ENCODE results near the gene RGMA. TPM values are rescaled to one million over a fixed set of nuclear protein-coding genes. Genes with fewer than 3 reads are reported as not detected.

Gene RGMA
- total RNA-seq, 1 donor from 2014 or later, result 56.6 TPM

DNA sequence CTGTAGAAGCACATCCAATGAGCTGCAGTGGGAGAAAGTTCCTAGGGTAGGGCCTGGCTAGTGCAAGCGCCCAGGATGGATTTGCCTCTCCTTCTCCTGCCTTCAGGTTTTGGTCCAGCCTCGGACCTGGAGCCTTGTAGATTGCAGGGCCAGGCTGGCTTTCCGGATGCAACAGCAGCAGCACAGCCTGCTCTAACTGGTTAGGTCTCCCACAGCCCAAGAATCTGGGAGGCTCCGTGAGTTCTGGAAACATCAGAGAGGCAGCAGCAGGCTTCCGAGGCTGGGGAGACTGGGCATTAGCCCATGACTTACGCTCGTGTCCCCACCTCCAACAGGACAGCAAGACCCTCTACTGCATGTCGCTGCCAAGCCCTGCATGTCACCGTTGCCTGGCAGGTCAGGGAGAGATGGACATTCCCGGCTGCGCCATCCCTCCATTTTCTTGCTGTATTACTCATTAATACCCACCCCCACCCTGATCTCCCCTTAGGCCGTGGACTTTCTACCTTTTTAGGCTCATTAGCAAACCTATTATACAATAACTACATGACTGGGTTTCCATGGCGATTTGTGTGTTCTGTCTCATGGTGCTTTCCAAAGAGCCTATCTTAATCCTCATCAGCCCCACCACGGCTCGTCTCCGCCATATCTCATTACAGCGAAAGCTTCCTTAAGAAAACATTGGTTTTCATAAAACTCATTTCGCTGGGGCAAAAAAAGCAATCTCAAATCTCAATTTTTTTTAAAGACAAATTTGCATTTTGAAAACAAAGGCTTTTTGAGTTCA, 40.9 kb upstream of the RGMA start:
- DNase-seq, result no peak
- H3K27ac Mint-ChIP-seq (ENCODE audit: unreplicated experiment), result no peak overlapping the region
- H3K9me3 Mint-ChIP-seq (ENCODE audit: unreplicated experiment), result peaks cover 2% of the 10 kb centered on the region
- H3K36me3 Mint-ChIP-seq (ENCODE audit: unreplicated experiment), result no peaks in the 10 kb centered on the region
- TF ChIP-seq CTCF (IDR thresholded peaks at IDR 0.05; ENCODE audit: partially characterized antibody, unreplicated experiment), result no peak
- no peak overlapping the region for H3K4me3 Mint-ChIP-seq (ENCODE audit: unreplicated experiment)
- H3K27me3 Mint-ChIP-seq (ENCODE audit: unreplicated experiment), result peaks cover 4% of the 10 kb centered on the region
- peaks cover 20% of the 10 kb centered on the region for H3K4me1 Mint-ChIP-seq (ENCODE audit: low read depth, unreplicated experiment)

DNA sequence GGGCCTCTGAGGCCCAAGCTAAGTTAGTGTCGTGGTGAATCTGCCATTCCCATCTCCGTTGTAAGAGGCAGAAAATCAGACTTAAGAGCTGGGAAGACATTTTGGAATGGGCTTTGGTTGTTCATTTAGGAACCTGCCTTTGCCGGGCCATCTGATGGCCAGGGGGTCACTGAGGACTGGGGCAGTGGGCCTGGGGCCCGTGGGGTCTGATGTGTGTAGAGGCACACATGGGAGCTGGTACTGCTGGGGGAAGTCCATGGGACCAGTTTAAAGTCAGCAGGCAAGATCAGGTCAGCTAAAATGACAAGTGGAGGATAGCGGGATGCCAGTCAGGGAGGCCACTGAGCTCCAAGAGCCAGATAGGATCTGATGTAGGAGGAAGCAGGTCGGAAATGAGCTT, 38.3 kb upstream of the RGMA start:
- Mint-ChIP-seq H3K9me3 (ENCODE audit: unreplicated experiment) (peaks cover 2% of the 10 kb centered on the region), H3K4me1 (ENCODE audit: low read depth, unreplicated experiment) (peaks cover 29% of the 10 kb centered on the region), H3K36me3 (ENCODE audit: unreplicated experiment) (no peaks in the 10 kb centered on the region), H3K4me3 (ENCODE audit: unreplicated experiment) (no peak overlapping the region), H3K27ac (ENCODE audit: unreplicated experiment) (no peak overlapping the region), H3K27me3 (ENCODE audit: unreplicated experiment) (peaks cover 6% of the 10 kb centered on the region)
- no peak for DNase-seq
- no peak for TF ChIP-seq CTCF (IDR thresholded peaks at IDR 0.05; ENCODE audit: partially characterized antibody, unreplicated experiment)

DNA sequence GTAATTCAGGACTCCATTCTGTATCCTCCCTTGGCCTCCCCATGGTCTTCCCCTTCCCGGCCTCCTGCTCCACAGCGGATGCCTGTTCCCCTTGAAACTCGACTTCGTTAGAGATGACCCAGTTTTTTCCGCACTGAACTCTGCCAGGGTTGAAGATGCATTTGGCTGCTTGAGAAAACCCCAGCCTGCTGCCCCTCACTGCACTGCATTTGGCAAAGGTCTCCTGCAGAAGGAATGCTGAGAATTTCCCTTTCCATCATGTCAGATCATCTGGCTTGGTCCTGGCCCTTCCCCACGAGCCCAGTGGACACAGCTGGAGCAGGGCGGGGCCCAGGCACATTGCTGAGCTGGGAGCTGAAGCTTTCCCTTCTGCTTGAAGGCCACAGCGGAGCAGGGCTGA, 37.6 kb upstream of the RGMA start:
- Mint-ChIP-seq H3K9me3 (ENCODE audit: unreplicated experiment) (peaks cover 2% of the 10 kb centered on the region), H3K27ac (ENCODE audit: unreplicated experiment) (no peak overlapping the region), H3K36me3 (ENCODE audit: unreplicated experiment) (no peaks in the 10 kb centered on the region), H3K27me3 (ENCODE audit: unreplicated experiment) (peaks cover 6% of the 10 kb centered on the region), H3K4me3 (ENCODE audit: unreplicated experiment) (no peak overlapping the region), H3K4me1 (ENCODE audit: low read depth, unreplicated experiment) (peaks cover 34% of the 10 kb centered on the region)
- no peak for DNase-seq
- TF ChIP-seq CTCF (IDR thresholded peaks at IDR 0.05; ENCODE audit: partially characterized antibody, unreplicated experiment), result no peak

DNA sequence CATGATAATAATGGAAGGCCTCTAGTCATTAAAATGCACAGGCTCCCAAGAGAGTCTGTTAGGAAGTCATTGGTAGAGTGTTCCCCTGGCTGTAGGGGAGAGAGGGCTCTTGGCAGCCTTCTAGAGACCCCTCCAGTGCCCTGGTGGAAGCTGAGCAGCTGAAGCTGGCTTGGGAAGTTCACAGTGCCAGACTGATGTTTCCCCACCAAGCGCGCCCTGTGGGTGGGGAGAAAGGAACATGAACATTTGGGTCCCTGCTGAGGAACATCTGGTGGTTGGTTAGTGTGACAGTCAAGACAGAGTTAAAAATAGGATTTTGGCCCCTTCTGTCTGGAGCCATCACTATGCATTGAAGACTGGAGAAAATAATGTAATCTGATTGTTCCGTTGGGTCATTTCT, 37.1 kb upstream of the RGMA start:
- no peak overlapping the region for H3K4me3 Mint-ChIP-seq (ENCODE audit: unreplicated experiment)
- peaks cover 2% of the 10 kb centered on the region for H3K9me3 Mint-ChIP-seq (ENCODE audit: unreplicated experiment)
- no peak overlapping the region for H3K27ac Mint-ChIP-seq (ENCODE audit: unreplicated experiment)
- DNase-seq, result no peak
- no peak for TF ChIP-seq CTCF (IDR thresholded peaks at IDR 0.05; ENCODE audit: partially characterized antibody, unreplicated experiment)
- peaks cover 38% of the 10 kb centered on the region for H3K4me1 Mint-ChIP-seq (ENCODE audit: low read depth, unreplicated experiment)
- H3K36me3 Mint-ChIP-seq (ENCODE audit: unreplicated experiment), result no peaks in the 10 kb centered on the region
- H3K27me3 Mint-ChIP-seq (ENCODE audit: unreplicated experiment), result peaks cover 6% of the 10 kb centered on the region

DNA sequence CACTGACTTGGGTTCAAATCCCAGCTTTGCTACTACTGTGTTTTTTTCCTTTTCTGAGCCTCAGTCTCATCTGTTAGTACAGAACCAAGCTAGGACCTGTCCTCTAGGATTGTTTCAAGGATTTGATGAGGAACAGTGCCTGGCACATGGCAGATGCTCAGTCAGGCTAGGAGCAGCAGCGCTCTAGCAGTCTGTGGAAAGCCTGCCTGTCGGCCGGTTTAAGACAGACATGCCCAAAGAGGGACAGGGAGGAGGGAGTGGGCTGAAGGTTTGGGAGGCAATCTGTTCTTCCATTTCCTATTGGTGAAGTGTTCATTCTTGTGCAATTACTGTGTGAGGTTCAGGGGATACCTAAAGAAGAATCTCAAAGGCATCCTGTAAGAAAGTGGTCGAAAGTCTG, 35.1 kb upstream of the RGMA start:
- no peak overlapping the region for H3K27ac Mint-ChIP-seq (ENCODE audit: unreplicated experiment)
- H3K27me3 Mint-ChIP-seq (ENCODE audit: unreplicated experiment), result peaks cover 6% of the 10 kb centered on the region

More for the DNA sequence above, 35.1 kb upstream of the RGMA start:
- Mint-ChIP-seq H3K4me1 (ENCODE audit: low read depth, unreplicated experiment) (peaks cover 26% of the 10 kb centered on the region), H3K4me3 (ENCODE audit: unreplicated experiment) (no peak overlapping the region), H3K36me3 (ENCODE audit: unreplicated experiment) (peaks cover 1% of the 10 kb centered on the region), H3K9me3 (ENCODE audit: unreplicated experiment) (peaks cover 2% of the 10 kb centered on the region)
- DNase-seq, result no peak
- no peak for TF ChIP-seq CTCF (IDR thresholded peaks at IDR 0.05; ENCODE audit: partially characterized antibody, unreplicated experiment)

Data from glutamatergic neuron (in vitro differentiated cells).